Measurements from ENCODE around the gene CDH13. TPM values are rescaled to one million over a fixed set of nuclear protein-coding genes. Genes with fewer than 3 reads are reported as not detected.

Gene CDH13
- total and polyA plus RNA-seq, 2 donors (not counting 1 experiment from before 2014, with no cell fraction given): 27.6 to 96.7 TPM

GRCh38 chr16:83400234-83400633 is 773.5 kb downstream of the CDH13 start:
- TF ChIP-seq, protein P1, sequence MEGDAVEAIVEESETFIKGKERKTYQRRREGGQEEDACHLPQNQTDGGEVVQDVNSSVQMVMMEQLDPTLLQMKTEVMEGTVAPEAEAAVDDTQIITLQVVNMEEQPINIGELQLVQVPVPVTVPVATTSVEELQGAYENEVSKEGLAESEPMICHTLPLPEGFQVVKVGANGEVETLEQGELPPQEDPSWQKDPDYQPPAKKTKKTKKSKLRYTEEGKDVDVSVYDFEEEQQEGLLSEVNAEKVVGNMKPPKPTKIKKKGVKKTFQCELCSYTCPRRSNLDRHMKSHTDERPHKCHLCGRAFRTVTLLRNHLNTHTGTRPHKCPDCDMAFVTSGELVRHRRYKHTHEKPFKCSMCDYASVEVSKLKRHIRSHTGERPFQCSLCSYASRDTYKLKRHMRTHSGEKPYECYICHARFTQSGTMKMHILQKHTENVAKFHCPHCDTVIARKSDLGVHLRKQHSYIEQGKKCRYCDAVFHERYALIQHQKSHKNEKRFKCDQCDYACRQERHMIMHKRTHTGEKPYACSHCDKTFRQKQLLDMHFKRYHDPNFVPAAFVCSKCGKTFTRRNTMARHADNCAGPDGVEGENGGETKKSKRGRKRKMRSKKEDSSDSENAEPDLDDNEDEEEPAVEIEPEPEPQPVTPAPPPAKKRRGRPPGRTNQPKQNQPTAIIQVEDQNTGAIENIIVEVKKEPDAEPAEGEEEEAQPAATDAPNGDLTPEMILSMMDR (conservative IDR thresholded peaks at IDR 0.05 in 1 of 2, IDR thresholded peaks at IDR 0.05 in 1 of 2; ENCODE audit: low read depth in 1 of 2, low read length in 2 of 2): peak in 1 of 2 donors; percentile 8
- no peak for TF ChIP-seq EZH2 (IDR thresholded peaks at IDR 0.05; ENCODE audit: low read length, missing control alignments)
- no peaks in the 10 kb centered on the region for H3K9me3 ChIP-seq (ENCODE audit: control insufficient read depth, insufficient read depth, low read depth, low read length)

GRCh38 chr16:83402160-83402814 is 775.5 kb downstream of the CDH13 start:
- H3K27ac ChIP-seq (ENCODE audit: insufficient read depth, low read length): no peak overlapping the region
- H3K4me1 ChIP-seq (ENCODE audit: control insufficient read depth, extremely low read depth, insufficient read depth, low read length): no peaks in the 10 kb centered on the region
- no peaks in the 10 kb centered on the region for H3K27me3 ChIP-seq (ENCODE audit: control insufficient read depth, insufficient read depth, low read length)
- no peak overlapping the region for H3K4me3 ChIP-seq (replicated peaks in 1 of 4; ENCODE audit: control extremely low read depth in 1 of 4, insufficient read depth in 1 of 4, low read depth in 3 of 4, low read length in 4 of 4)
- H2AFZ ChIP-seq (ENCODE audit: low read length): no peak overlapping the region
- no peaks in the 10 kb centered on the region for H4K20me1 ChIP-seq (ENCODE audit: control insufficient read depth, extremely low read depth, insufficient read depth, low read length)
- TF ChIP-seq, protein P1 (conservative IDR thresholded peaks at IDR 0.05 in 1 of 2, IDR thresholded peaks at IDR 0.05 in 1 of 2; ENCODE audit: low read depth in 1 of 2, low read length in 2 of 2): no peak
- TF ChIP-seq EZH2 (IDR thresholded peaks at IDR 0.05; ENCODE audit: low read length, missing control alignments): no peak
- peak in 1 of 2 donors; percentile 67 for DNase-seq (ENCODE audit: low read depth in 2 of 2)
- H3K4me2 ChIP-seq (ENCODE audit: extremely low read depth, insufficient read depth, low read length): no peak overlapping the region
- H3K9ac ChIP-seq (ENCODE audit: insufficient read depth, low read length): no peak overlapping the region
- no peaks in the 10 kb centered on the region for H3K79me2 ChIP-seq (ENCODE audit: control insufficient read depth, insufficient read depth, low read length)
- no peaks in the 10 kb centered on the region for H3K36me3 ChIP-seq (ENCODE audit: control insufficient read depth, insufficient read depth, low read length)
- no peaks in the 10 kb centered on the region for H3K9me3 ChIP-seq (ENCODE audit: control insufficient read depth, insufficient read depth, low read depth, low read length)

More at GRCh38 chr16:83400234-83400633, 773.5 kb downstream of the CDH13 start:
- peak in 1 of 2 donors; percentile 4 for DNase-seq (ENCODE audit: low read depth in 2 of 2)
- Histone ChIP-seq H3K27me3 (ENCODE audit: control insufficient read depth, insufficient read depth, low read length) (no peaks in the 10 kb centered on the region), H3K27ac (ENCODE audit: insufficient read depth, low read length) (no peak overlapping the region), H3K4me2 (ENCODE audit: extremely low read depth, insufficient read depth, low read length) (no peak overlapping the region), H3K9ac (ENCODE audit: insufficient read depth, low read length) (no peak overlapping the region), H4K20me1 (ENCODE audit: control insufficient read depth, extremely low read depth, insufficient read depth, low read length) (no peaks in the 10 kb centered on the region), H3K4me3 (replicated peaks in 1 of 4; ENCODE audit: control extremely low read depth in 1 of 4, insufficient read depth in 1 of 4, low read depth in 3 of 4, low read length in 4 of 4) (no peak overlapping the region), H3K4me1 (ENCODE audit: control insufficient read depth, extremely low read depth, insufficient read depth, low read length) (no peaks in the 10 kb centered on the region), H3K79me2 (ENCODE audit: control insufficient read depth, insufficient read depth, low read length) (no peaks in the 10 kb centered on the region), H3K36me3 (ENCODE audit: control insufficient read depth, insufficient read depth, low read length) (no peaks in the 10 kb centered on the region), H2AFZ (ENCODE audit: low read length) (no peak overlapping the region)

- TF ChIP-seq, protein P1 (conservative IDR thresholded peaks at IDR 0.05 in 1 of 2, IDR thresholded peaks at IDR 0.05 in 1 of 2; ENCODE audit: low read depth in 1 of 2, low read length in 2 of 2): no peak
- TF ChIP-seq EZH2 (IDR thresholded peaks at IDR 0.05; ENCODE audit: low read length, missing control alignments): no peak
- Histone ChIP-seq H3K4me3 (replicated peaks in 1 of 4; ENCODE audit: control extremely low read depth in 1 of 4, insufficient read depth in 1 of 4, low read depth in 3 of 4, low read length in 4 of 4) (no peak overlapping the region), H4K20me1 (ENCODE audit: control insufficient read depth, extremely low read depth, insufficient read depth, low read length) (no peaks in the 10 kb centered on the region), H3K27ac (ENCODE audit: insufficient read depth, low read length) (peak overlapping the region; percentile 8), H3K27me3 (ENCODE audit: control insufficient read depth, insufficient read depth, low read length) (no peaks in the 10 kb centered on the region), H3K79me2 (ENCODE audit: control insufficient read depth, insufficient read depth, low read length) (no peaks in the 10 kb centered on the region), H3K36me3 (ENCODE audit: control insufficient read depth, insufficient read depth, low read length) (no peaks in the 10 kb centered on the region), H3K4me2 (ENCODE audit: extremely low read depth, insufficient read depth, low read length) (no peak overlapping the region), H2AFZ (ENCODE audit: low read length) (no peak overlapping the region), H3K9ac (ENCODE audit: insufficient read depth, low read length) (no peak overlapping the region), H3K4me1 (ENCODE audit: control insufficient read depth, extremely low read depth, insufficient read depth, low read length) (no peaks in the 10 kb centered on the region), H3K9me3 (ENCODE audit: control insufficient read depth, insufficient read depth, low read depth, low read length) (no peaks in the 10 kb centered on the region)
- peak; percentile 35 to 70 for DNase-seq (ENCODE audit: low read depth in 2 of 2)
These were observed 776.2 kb downstream of the CDH13 start for GRCh38 chr16:83402967-83403366.

All from fibroblast of lung (primary cell).